Measurements from ENCODE around the gene CEP57.

- TF ChIP-seq CTCF (IDR thresholded peaks at IDR 0.05) = no peak
- TF ChIP-seq POLR2AphosphoS5 (IDR thresholded peaks at IDR 0.05; ENCODE audit: insufficient read depth in 1 of 2, low read depth in 1 of 2) = no peak
- TF ChIP-seq POLR2A (IDR thresholded peaks at IDR 0.05) = no peak
Observed at GRCh38 chr11:95792200-95792599, 1.9 kb downstream of the CEP57 start.

Measured in vagina (tissue), 2 donors.